H1 (cell line): ENCODE data around the gene SLC35F6. TPM values are rescaled to one million over a fixed set of nuclear protein-coding genes. Genes with fewer than 3 reads are reported as not detected.

Experiments used
- CTCF ChIA-PET: fragments of 300-600 bp; sonication (Branson Sonifier 250); formaldehyde crosslinking; loops from one replicate; lab custom pipeline; 2021; ENCODE audit not compliant: partially characterized antibody; lab: Charles Lee
- POLR2A ChIA-PET: fragments of 300-600 bp; sonication (Branson Sonifier 250); formaldehyde crosslinking; loops from one replicate; lab custom pipeline; 2021; ENCODE audit warnings: inconsistent platforms; ENCODE audit not compliant: partially characterized antibody; lab: Charles Lee
- DNase-seq, 2 experiments: peaks; one replicate each; pipeline versions ENCODE4 v3.0.0 to v3.0.0-alpha.2; 2010 to 2022; ENCODE audit warnings: low spot score in 2 of 2, low read depth in 1 of 2, mixed read lengths in 1 of 2
- FAIRE-seq: peaks from 2 replicates; lab custom pipeline; 2011; peaks lifted over from hg19 to GRCh38; lab: Jason Lieb, UNC
- H2AFZ ChIP-seq: 2 replicates; pipeline ENCODE4 v1.8.1; 2012; ENCODE audit warnings: low read length, inconsistent platforms
- H2AK5ac ChIP-seq: 2 replicates; pipeline ENCODE4 v1.6.1; 2013; ENCODE audit warnings: low read depth, low read length
- H2BK120ac ChIP-seq: replicated peaks from 2 replicates; pipeline ENCODE3; 2013; ENCODE audit warnings: low read depth, low read length, inconsistent platforms
- H2BK12ac ChIP-seq: 2 replicates; pipeline ENCODE4 v1.6.1; 2013; ENCODE audit warnings: low read depth, low read length
- H2BK15ac ChIP-seq: 2 replicates; pipeline ENCODE4 v1.6.1; 2013; ENCODE audit warnings: low read length
- H2BK20ac ChIP-seq: 2 replicates; pipeline ENCODE4 v1.6.1; 2013; ENCODE audit warnings: low read length
- H2BK5ac ChIP-seq: 2 replicates; pipeline ENCODE4 v1.6.1; 2013; ENCODE audit warnings: low read depth, low read length
- H3K14ac ChIP-seq: 2 replicates; pipeline ENCODE4 v1.6.1; 2013; ENCODE audit warnings: inconsistent platforms; ENCODE audit not compliant: insufficient read length
- H3K18ac ChIP-seq: 2 replicates; pipeline ENCODE4 v1.6.1; 2013; ENCODE audit warnings: low read length; ENCODE audit errors: extremely low read depth
- H3K23ac ChIP-seq: 2 replicates; pipeline ENCODE4 v1.6.1; 2013; ENCODE audit warnings: inconsistent platforms; ENCODE audit not compliant: insufficient read length
- H3K23me2 ChIP-seq: 2 replicates; pipeline ENCODE4 v1.6.1; 2013; ENCODE audit warnings: low read depth, low read length
- H3K27ac ChIP-seq: 2 replicates; pipeline ENCODE4 v1.6.1; 2011; ENCODE audit warnings: low read depth, low read length, inconsistent platforms
- H3K27me3 ChIP-seq, 4 experiments: replicated peaks in 1 of 4; 1 replicate in 1 of 4; 2 replicates in 3 of 4; pipeline versions ENCODE4 v1.6.1 to v1.8.1; 2011 to 2013; ENCODE audit warnings: low read length in 3 of 4, mild to moderate bottlenecking in 3 of 4, inconsistent platforms in 2 of 4, mixed read lengths in 2 of 4, moderate library complexity in 1 of 4; ENCODE audit not compliant: control insufficient read depth in 3 of 4, insufficient read depth in 3 of 4; ENCODE audit errors: extremely low read depth in 1 of 4
- H3K36me3 ChIP-seq, 4 experiments: 2 replicates each; pipeline versions ENCODE4 v1.6.1 to v1.8.1; 2011 to 2013; ENCODE audit warnings: mild to moderate bottlenecking in 4 of 4, low read length in 3 of 4, moderate library complexity in 2 of 4, control low read depth in 1 of 4, inconsistent platforms in 1 of 4; ENCODE audit not compliant: insufficient read depth in 4 of 4, control insufficient read depth in 2 of 4
- H3K4ac ChIP-seq: replicated peaks from 2 replicates; pipeline ENCODE3; 2013; ENCODE audit warnings: low read length, low read depth, mixed read lengths, inconsistent platforms; ENCODE audit not compliant: insufficient read length
- H3K4me1 ChIP-seq, 4 experiments: replicated peaks in 1 of 4; 1 replicate in 1 of 4; 2 replicates in 3 of 4; pipeline versions ENCODE4 v1.6.1 to v1.8.1; 2011 to 2013; ENCODE audit warnings: low read length in 3 of 4, inconsistent platforms in 2 of 4, mixed read lengths in 1 of 4; ENCODE audit not compliant: insufficient read depth in 4 of 4, control insufficient read depth in 3 of 4
- H3K4me2 ChIP-seq, 2 experiments: 2 replicates each; pipeline versions ENCODE4 v1.6.1 to v1.8.1; 2011 to 2013; ENCODE audit warnings: low read depth in 2 of 2, low read length in 2 of 2, control low read depth in 1 of 2, inconsistent platforms in 1 of 2, mild to moderate bottlenecking in 1 of 2; ENCODE audit not compliant: insufficient read depth in 1 of 2
- H3K4me3 ChIP-seq, 4 experiments: fragments of 200-600, 300-600 bp in 1 of 4; sonication (generic), shearing (Covaris generic), sonication (Bioruptor Twin) in 1 of 4; 2 replicates each; pipeline versions ENCODE4 v1.5.1 to v1.8.1; 2011 to 2016; ENCODE audit warnings: low read length in 4 of 4, low read depth in 3 of 4, control low read depth in 2 of 4, inconsistent platforms in 2 of 4, mild to moderate bottlenecking in 2 of 4, mixed read lengths in 1 of 4, moderate library complexity in 1 of 4; ENCODE audit not compliant: insufficient read depth in 2 of 4; ENCODE audit errors: extremely low read depth in 1 of 4
- H3K56ac ChIP-seq: replicated peaks from 2 replicates; pipeline ENCODE3; 2013; ENCODE audit warnings: low read depth, mild to moderate bottlenecking, mixed read lengths, low read length, inconsistent platforms; ENCODE audit not compliant: insufficient read length
- H3K79me1 ChIP-seq: 2 replicates; pipeline ENCODE4 v1.6.1; 2013; ENCODE audit warnings: low read depth, low read length, control low read depth
- H3K79me2 ChIP-seq, 2 experiments: 2 replicates each; pipeline versions ENCODE4 v1.6.1 to v1.8.1; 2012 to 2013; ENCODE audit warnings: low read length in 2 of 2, mild to moderate bottlenecking in 2 of 2, inconsistent platforms in 1 of 2; ENCODE audit not compliant: insufficient read depth in 2 of 2, control insufficient read depth in 1 of 2
- H3K9ac ChIP-seq, 4 experiments: replicated peaks in 1 of 4; 1 replicate in 1 of 4; 2 replicates in 3 of 4; pipeline versions ENCODE4 v1.6.1 to v1.8.1; 2011 to 2013; ENCODE audit warnings: low read depth in 3 of 4, low read length in 3 of 4, control low read depth in 2 of 4, mild to moderate bottlenecking in 2 of 4, moderate library complexity in 2 of 4, inconsistent platforms in 1 of 4; ENCODE audit errors: extremely low read depth in 1 of 4
- H3K9me3 ChIP-seq, 2 experiments: 2 replicates each; pipeline versions ENCODE4 v1.6.1 to v1.8.1; 2012 to 2013; ENCODE audit warnings: mild to moderate bottlenecking in 2 of 2, moderate library complexity in 2 of 2, control low read depth in 1 of 2, inconsistent platforms in 1 of 2, low read depth in 1 of 2, low read length in 1 of 2, mixed read lengths in 1 of 2; ENCODE audit not compliant: insufficient read depth in 2 of 2
- H4K20me1 ChIP-seq, 2 experiments: replicated peaks in 1 of 2; 2 replicates each; pipeline versions ENCODE3 to v1.8.1; 2011 to 2013; ENCODE audit warnings: inconsistent platforms in 2 of 2, low read length in 2 of 2, mild to moderate bottlenecking in 1 of 2; ENCODE audit not compliant: insufficient read depth in 2 of 2, control insufficient read depth in 1 of 2
- H4K5ac ChIP-seq: 2 replicates; pipeline ENCODE4 v1.6.1; 2013; ENCODE audit warnings: low read length, low read depth, mixed read lengths, inconsistent platforms; ENCODE audit not compliant: insufficient read length
- H4K8ac ChIP-seq: 2 replicates; pipeline ENCODE4 v1.8.0; 2013; ENCODE audit warnings: mild to moderate bottlenecking, moderate library complexity, low read length, inconsistent platforms; ENCODE audit not compliant: insufficient read depth; ENCODE audit errors: extremely low read depth
- H4K91ac ChIP-seq: replicated peaks from 2 replicates; pipeline ENCODE3; 2013; ENCODE audit warnings: low read length, mixed read lengths, inconsistent platforms; ENCODE audit not compliant: insufficient read length
- ASH2L ChIP-seq: fragments of 200-600, 300-600 bp; sonication (generic); IDR thresholded peaks from one replicate; pipeline ENCODE4 v1.7.1; 2017; ENCODE audit warnings: low read length
- BACH1 ChIP-seq: IDR thresholded peaks from 2 replicates; pipeline ENCODE4 v1.6.1; 2012; ENCODE audit warnings: low read length, improper control_type of control experiment
- POLR2A ChIP-seq, 2 experiments: IDR thresholded peaks; 1 replicate in 1 of 2; 2 replicates in 1 of 2; pipeline ENCODE4 v1.6.1; 2011; ENCODE audit warnings: low read depth in 2 of 2, low read length in 2 of 2, mild to moderate bottlenecking in 2 of 2; ENCODE audit errors: control extremely low read depth in 1 of 2
- RAD21 ChIP-seq, 2 experiments: IDR thresholded peaks in 1 of 2; conservative IDR thresholded peaks in 1 of 2; 2 replicates each; pipeline ENCODE4 v1.6.1; 2011; ENCODE audit warnings: low read depth in 2 of 2, low read length in 2 of 2, improper control_type of control experiment in 1 of 2, inconsistent platforms in 1 of 2, mild to moderate bottlenecking in 1 of 2, moderate library complexity in 1 of 2
- RBBP5 ChIP-seq: IDR thresholded peaks from 2 replicates; pipeline ENCODE4 v1.7.1; 2012; ENCODE audit warnings: low read depth, mild to moderate bottlenecking, inconsistent platforms, low read length, moderate library complexity, borderline replicate concordance
- TAF1 ChIP-seq: IDR thresholded peaks from 2 replicates; pipeline ENCODE4 v1.6.1; 2011; ENCODE audit warnings: mild to moderate bottlenecking, low read depth, low read length
- ZNF274 ChIP-seq: IDR thresholded peaks from 2 replicates; pipeline ENCODE4 v1.7.0; 2012; ENCODE audit warnings: low read length, borderline replicate concordance; ENCODE audit errors: extremely low read depth
- WGBS, 2 experiments: shearing (Covaris generic) in 1 of 2; methylation state at CpG; one replicate each; pipeline versions ENCODE4 v1.1.6 to v1.1.7; 2013 to 2015; ENCODE audit warnings: low lambda C conversion rate in 2 of 2, mixed read lengths in 2 of 2, inconsistent platforms in 1 of 2, low coverage in 1 of 2, missing lambda C conversion rate in 1 of 2; ENCODE audit not compliant: insufficient replicate concordance in 2 of 2, insufficient coverage in 1 of 2, insufficient read length in 1 of 2; ENCODE audit errors: extremely low coverage in 1 of 2, missing lambda C conversion rate in 1 of 2; 5-methylcytosine and 5-hydroxymethylcytosine counted together
- polyA plus RNA-seq, 7 experiments: library from polyadenylated mRNA; depleted of rRNA in 3 of 7; stranded (reverse) in 5 of 7; unstranded in 2 of 7; fragments of >200 nt in 5 of 7; fragments of 200-250 nt in 2 of 7; gene quantifications; 1 replicate in 5 of 7; 2 replicates in 1 of 7; 4 replicates in 1 of 7; pipeline versions ENCODE4 v1.2.1 to v1.2.3, GENCODE V29; 2011 to 2013; ENCODE audit warnings: missing spikeins in 2 of 7, mixed read lengths in 2 of 7
- total RNA-seq: library from RNA; stranded (reverse); fragmentation: NEBNext Ultra II Directional; extraction: Animal tissue kit (Norgen Biotek cat#: 25700); gene quantifications from 2 replicates; pipeline ENCODE4 v1.2.1, GENCODE V29; 2021

SLC35F6 gene
- total and polyA plus RNA-seq, 2 of the 8 experiments (the other 6 are each of a cell fraction or from before 2014, with no cell fraction given), result 11.2 to 13.5 TPM

DNA sequence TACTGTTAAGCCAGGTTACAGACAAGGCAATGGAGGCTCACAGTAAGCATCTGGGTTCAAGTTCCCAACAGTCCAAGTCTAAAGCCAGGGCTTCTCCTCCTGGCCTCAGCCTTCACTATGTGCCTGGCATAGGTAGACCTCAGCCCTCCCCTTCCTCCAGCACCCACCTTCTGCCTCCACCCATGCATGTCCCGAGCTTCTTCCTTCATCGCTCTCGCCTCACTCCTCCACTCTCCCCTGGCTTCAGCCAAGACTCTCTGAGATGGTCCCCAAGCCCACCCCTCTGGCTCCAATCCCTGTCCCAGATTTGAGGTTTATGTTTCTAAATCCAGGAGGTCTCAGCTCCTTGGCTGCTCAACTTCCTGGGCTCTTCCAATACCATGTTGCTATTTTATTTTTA is 48.6 kb downstream of the SLC35F6 start:
- H4K8ac ChIP-seq, result no peak overlapping the region
- no peak overlapping the region for H2AFZ ChIP-seq
- ChIA-PET POLR2A (interaction anchor here (1.0 kb wide), 1 partner anchor 14 kb away, joined by 3 read pairs; no protein-coding TSS in a partner anchor), CTCF (interaction anchor here (0.6 to 2.6 kb wide), 4 partner anchors 34 to 319 kb away, joined by 3 to 10 read pairs (median 4); partner anchors contain the start of gene DPYSL5)
- H3K4ac ChIP-seq, result no peak overlapping the region
- no peak for DNase-seq
- no peak overlapping the region for H4K5ac ChIP-seq
- no peak overlapping the region for H3K4me3 ChIP-seq
- 83% methylated on average over 3 of the region's 3 CpGs; no CpG with 5 or more reads in 1 of the 2 experiments for WGBS, 2 experiments
- no peak overlapping the region for H2BK120ac ChIP-seq
- no peak overlapping the region for H2BK20ac ChIP-seq
- H3K9ac ChIP-seq, result no peak overlapping the region
- H3K79me2 ChIP-seq, result no peaks in the 10 kb centered on the region
- no peak overlapping the region for H3K23ac ChIP-seq
- no peak overlapping the region for H3K27ac ChIP-seq
- H2AK5ac ChIP-seq, result no peak overlapping the region
- H3K18ac ChIP-seq, result no peak overlapping the region
- H2BK5ac ChIP-seq, result no peak overlapping the region
- no peak overlapping the region for H3K56ac ChIP-seq
- no peak overlapping the region for H2BK15ac ChIP-seq
- FAIRE-seq, result no peak
- no peaks in the 10 kb centered on the region for H3K36me3 ChIP-seq
- no peaks in the 10 kb centered on the region; a peak in 1 of 4 replicates for H3K9me3 ChIP-seq
- no peaks in the 10 kb centered on the region for H3K79me1 ChIP-seq
- H3K27me3 ChIP-seq, result no peaks in the 10 kb centered on the region; a peak in 1 of 7 replicates
- H4K91ac ChIP-seq, result no peak overlapping the region
- no peak overlapping the region for H2BK12ac ChIP-seq
- H3K4me2 ChIP-seq, result no peak overlapping the region
- no peak overlapping the region for H3K14ac ChIP-seq
- TF ChIP-seq BACH1, result no peak
- TF ChIP-seq POLR2A (IDR thresholded peaks at IDR 0.05; ENCODE audit: control extremely low read depth in 1 of 2, low read depth in 2 of 2, low read length in 2 of 2), result no peak
- no peak for TF ChIP-seq TAF1
- TF ChIP-seq ASH2L, result no peak
- no peak for TF ChIP-seq RBBP5
- TF ChIP-seq ZNF274, result no peak
- no peak for TF ChIP-seq RAD21 (IDR thresholded peaks at IDR 0.05 in 1 of 2, conservative IDR thresholded peaks at IDR 0.05 in 1 of 2; ENCODE audit: low read depth in 2 of 2, low read length in 2 of 2)
- H4K20me1 ChIP-seq, result no peaks in the 10 kb centered on the region
- peaks cover 0 to 2% (median 0%) of the 10 kb centered on the region in 4 experiments; a peak in 2 of 7 replicates for H3K4me1 ChIP-seq
- no peaks in the 10 kb centered on the region for H3K23me2 ChIP-seq
